GM21529 (cell line): ENCODE results near the gene EIF5AL1.
A peak's percentile ranks its signal among the peaks of the same experiment; 100 is the strongest.
"Not testable (repeated sequence)": the region's sequence is repeated elsewhere in the genome, so short reads cannot be mapped to it uniquely, and the experiment has no call there.

Experiments used
- ATAC-seq: cut with Tn5 transposase; IDR thresholded peaks from one replicate; pipeline ENCODE4 v1.9.1; 2021; ENCODE audit not compliant: unreplicated experiment

Gene EIF5AL1

GRCh38 chr10:79487296-79488194 is 24.8 kb upstream of the EIF5AL1 start:
- peak; percentile 84 for ATAC-seq

GRCh38 chr10:79488336-79488735 is 24.0 kb upstream of the EIF5AL1 start:
- no peak for ATAC-seq

DNA sequence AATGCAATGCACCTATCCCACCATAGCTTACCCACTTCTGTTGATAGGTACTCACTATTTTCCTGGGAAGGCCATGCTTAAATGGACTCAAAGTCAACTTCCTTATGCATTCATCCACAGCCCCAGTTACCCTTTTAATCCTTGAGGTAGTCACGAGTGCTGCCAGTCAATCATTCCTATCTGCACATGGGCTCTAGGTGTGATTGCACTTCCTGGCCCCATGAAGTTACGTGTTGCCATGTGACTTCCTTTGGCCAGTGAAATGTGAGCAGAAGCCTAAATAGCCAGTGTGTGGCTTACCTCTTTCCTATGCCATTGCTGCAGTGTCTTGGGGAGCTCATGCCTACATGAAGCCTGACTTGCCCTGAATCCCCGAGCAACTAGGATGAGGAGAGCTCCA is 23.5 kb upstream of the EIF5AL1 start:
- ATAC-seq = no peak

- no peak for ATAC-seq
Observed at GRCh38 chr10:79490400-79491142, 21.8 kb upstream of the EIF5AL1 start.

DNA sequence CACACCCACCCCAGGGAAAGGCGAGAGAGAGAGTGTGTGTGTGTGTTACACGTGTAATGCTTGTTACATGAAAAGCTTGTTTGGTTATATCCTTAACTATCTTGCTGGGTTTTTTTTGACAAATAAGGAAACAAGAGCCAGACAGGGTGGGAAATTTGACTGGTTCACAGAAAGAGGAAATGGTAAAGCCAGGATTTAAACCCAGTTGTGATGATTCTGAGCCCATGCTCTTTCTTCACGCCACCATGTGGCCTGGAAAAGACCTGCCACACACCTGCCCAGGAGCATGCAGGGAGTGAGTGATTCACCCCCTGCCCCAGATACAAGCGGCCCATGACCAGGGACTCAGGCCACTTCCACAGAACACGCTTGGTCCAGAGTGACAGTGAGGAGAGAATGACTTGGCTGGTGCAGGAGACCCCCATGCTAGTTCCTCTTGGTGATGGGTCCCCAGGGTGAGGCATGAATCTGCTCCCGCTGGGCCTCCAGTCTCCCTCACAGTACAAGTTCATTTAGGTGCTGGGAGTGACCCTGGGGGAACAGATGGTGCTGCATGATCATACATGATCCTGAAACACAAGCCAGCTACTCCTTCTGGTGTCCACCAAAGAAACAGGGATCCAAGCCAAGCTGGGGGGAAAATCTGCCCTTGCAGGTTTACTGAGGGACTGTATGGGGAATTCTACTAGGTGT is 21.0 kb upstream of the EIF5AL1 start:
- no peak for ATAC-seq

DNA sequence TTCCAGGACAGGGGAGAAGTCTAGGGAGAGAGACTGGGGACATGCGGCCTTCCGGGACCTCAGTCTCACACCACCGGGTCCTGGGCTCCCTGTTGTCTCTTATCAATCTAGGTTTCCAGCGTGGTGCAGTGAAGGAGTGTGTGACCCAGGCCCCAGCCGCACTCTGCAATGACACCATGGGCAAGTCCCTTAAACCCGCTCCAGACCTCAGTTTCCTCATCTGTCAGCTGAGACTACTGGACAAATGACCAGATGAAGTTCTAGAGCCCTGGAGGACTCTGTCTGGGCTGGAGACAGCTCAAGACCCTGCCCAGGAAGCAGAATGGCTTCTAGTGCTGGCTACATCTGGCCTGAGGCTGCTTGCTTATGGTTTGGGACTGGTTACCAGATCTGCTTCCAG is 20.1 kb upstream of the EIF5AL1 start:
- ATAC-seq = no peak

GRCh38 chr10:79492839-79493238 is 19.5 kb upstream of the EIF5AL1 start:
- ATAC-seq = no peak

- no peak for ATAC-seq
Observed at GRCh38 chr10:79493806-79494205, 18.5 kb upstream of the EIF5AL1 start.

- ATAC-seq = no peak
Observed at GRCh38 chr10:79494871-79495705, 17.2 kb upstream of the EIF5AL1 start.

GRCh38 chr10:79495791-79496190 is 16.5 kb upstream of the EIF5AL1 start:
- no peak for ATAC-seq

DNA sequence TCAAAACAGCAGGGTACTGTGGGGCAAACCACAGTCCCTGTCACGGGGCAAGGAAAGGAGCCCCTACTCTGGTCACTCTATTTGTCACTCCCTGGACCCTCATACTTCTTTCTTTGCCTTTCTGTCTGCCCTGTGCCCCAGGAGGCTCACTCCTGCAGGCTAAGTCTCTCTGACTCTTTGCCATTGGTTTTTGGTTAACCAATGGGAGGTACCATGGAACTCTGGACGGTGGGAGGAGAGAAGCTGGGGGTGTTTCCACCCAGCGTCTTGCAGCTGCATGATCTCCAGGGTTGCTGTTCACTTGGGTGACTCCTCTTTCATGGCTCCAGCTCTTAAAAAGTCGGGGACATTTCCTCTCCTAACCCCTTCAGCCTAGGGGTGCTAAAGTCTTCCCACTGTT is 15.4 kb upstream of the EIF5AL1 start:
- no peak for ATAC-seq

DNA sequence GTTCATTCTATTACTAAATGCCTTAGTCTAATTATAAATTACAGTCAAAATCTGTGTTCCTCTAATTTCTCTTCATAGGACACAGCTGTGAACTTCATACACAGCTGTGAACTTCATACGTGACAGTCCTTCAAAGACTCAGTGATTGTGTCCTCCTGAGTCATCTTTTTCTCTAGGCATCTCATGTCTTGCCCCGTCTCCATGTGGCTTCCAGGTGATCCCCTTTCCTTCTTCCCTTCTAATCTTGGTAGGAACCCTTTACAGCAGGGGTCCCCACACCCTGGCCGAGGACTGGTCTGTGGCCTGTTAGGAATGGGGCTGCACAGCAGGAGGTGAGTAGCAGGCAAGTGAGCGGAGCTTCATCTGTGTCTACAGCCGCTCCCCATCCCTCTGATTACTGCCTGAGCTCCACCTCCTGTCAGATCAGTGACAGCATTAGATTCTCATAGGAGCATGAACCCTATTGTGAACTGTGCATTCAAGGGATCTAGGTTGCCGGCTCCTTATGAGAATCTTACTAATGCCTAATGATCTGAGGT is 14.0 kb upstream of the EIF5AL1 start:
- ATAC-seq = no peak

DNA sequence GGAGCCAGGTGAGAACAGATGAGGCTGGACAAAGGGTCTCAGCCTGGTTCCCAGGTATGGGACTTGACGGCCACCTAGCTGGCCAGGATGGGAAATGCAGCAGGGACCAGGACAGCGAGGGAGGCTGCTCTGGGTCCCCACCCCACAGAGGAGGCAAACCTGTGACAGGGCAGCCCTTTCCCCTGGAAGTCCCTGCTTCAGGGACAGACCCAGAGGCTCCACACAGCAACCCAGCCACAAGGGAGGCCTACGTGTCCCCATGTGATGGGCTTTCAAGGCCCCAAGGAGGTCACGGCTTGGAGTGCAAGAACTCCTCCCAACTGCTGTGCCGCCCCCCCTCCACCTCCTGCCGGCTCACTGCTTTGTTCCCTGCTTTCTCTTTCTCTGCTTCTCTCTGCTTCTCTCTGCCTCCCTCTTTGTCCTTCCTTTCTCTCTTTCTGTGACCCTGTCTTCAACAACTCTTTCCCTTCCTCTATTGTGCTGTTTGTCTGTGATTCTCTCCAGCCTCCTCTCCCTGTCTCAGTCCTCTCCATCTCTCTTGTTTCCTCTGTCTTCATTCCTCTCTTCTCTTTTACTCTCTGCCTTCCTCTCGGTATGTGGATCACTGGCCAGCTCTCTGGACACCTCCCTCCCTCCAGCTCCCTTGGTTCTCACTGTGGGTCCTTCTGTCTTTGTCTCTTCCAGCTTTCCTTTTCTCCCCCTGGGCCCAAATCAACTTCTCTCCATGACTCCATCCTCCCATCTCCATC is 9.6 kb upstream of the EIF5AL1 start:
- ATAC-seq = no peak

- not testable (repeated sequence) for ATAC-seq
Observed at GRCh38 chr10:79503787-79504186, 8.5 kb upstream of the EIF5AL1 start.

- ATAC-seq = not testable (repeated sequence)
Observed at GRCh38 chr10:79504483-79504882, 7.8 kb upstream of the EIF5AL1 start.

- ATAC-seq = not testable (repeated sequence)
Observed at GRCh38 chr10:79505328-79505727, 7.0 kb upstream of the EIF5AL1 start.

DNA sequence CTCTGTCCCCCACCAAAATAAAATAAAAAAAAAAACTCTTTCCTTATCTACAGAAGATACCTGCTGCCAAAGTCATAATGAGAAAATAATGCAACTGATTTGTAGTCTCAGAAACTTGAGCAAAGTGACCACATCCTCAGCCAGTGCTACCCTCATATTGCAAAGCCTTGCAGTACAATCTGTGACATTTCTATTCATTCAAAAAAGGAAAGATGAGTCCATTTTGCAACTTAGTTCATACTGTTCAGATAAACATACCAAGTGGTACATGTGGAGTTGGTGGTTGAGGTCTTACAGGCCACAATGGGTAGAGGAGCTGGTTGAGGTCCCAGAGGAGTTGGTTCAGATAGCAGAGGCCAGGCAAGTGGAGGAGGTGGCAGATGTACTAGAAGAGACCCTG is 6.5 kb upstream of the EIF5AL1 start:
- no peak for ATAC-seq

GRCh38 chr10:79507440-79508167 is 4.7 kb upstream of the EIF5AL1 start:
- ATAC-seq = no peak

DNA sequence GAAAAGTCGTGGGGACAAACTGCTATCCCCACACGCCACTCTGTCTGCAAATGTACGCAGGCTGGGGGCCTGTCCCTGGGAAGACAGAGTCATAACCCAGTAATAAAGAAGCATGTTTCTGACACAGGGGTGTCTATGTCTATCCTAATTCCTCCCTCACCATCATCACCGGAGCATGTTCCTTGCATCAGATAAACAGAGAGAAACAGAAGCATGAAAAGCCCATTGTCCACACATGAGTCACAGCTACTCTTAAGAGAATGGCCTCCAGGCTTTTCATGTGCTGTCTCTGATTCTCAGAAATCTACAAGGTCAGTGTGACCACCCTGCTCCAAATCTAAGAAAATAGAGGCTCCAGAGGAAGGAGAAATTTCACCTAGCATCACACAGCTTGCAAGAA is 4.1 kb upstream of the EIF5AL1 start:
- not testable (repeated sequence) for ATAC-seq
